Activated CD8-positive, alpha-beta memory T cell treated with anti-CD3 and anti-CD28 coated beads for 48 hours (primary cell): ENCODE measurements around the gene PCDHA1.

ENCODE experiments used
- DNase-seq, 3 experiments: peaks; one replicate each; pipeline ENCODE4 v3.0.0-alpha.2; 2020; ENCODE audit warnings: low read depth in 2 of 3, low spot score in 2 of 3

The PCDHA1 gene

GRCh38 chr5:140986117-140986521, 200.2 kb downstream of the PCDHA1 start:
- DNase-seq = no peak

GRCh38 chr5:140988100-140988499, 202.2 kb downstream of the PCDHA1 start:
- no peak for DNase-seq

GRCh38 chr5:140988608-140989007, 202.7 kb downstream of the PCDHA1 start:
- DNase-seq = no peak

GRCh38 chr5:140989254-140990020, 203.5 kb downstream of the PCDHA1 start:
- DNase-seq = no peak

- no peak for DNase-seq
These were observed 206.9 kb downstream of the PCDHA1 start for GRCh38 chr5:140992828-140993227.

GRCh38 chr5:140996060-140996459, 210.1 kb downstream of the PCDHA1 start:
- no peak for DNase-seq

GRCh38 chr5:140998921-140999410, 213.0 kb downstream of the PCDHA1 start:
- no peak for DNase-seq

- no peak for DNase-seq
These were observed 215.5 kb downstream of the PCDHA1 start for GRCh38 chr5:141001446-141001843.

- no peak for DNase-seq
These were observed 216.1 kb downstream of the PCDHA1 start for GRCh38 chr5:141001844-141002604.

GRCh38 chr5:141002605-141002965, 216.6 kb downstream of the PCDHA1 start:
- no peak for DNase-seq

- DNase-seq = no peak
These were observed 217.1 kb downstream of the PCDHA1 start for GRCh38 chr5:141003031-141003430.

GRCh38 chr5:141003791-141004611, 218.1 kb downstream of the PCDHA1 start:
- no peak for DNase-seq

GRCh38 chr5:141007791-141008190, 221.9 kb downstream of the PCDHA1 start:
- DNase-seq = no peak

GRCh38 chr5:141010047-141010793, 224.3 kb downstream of the PCDHA1 start:
- DNase-seq = no peak

- no peak for DNase-seq
These were observed 232.0 kb downstream of the PCDHA1 start for GRCh38 chr5:141017943-141018342.

GRCh38 chr5:141022384-141022783, 236.4 kb downstream of the PCDHA1 start:
- no peak for DNase-seq

GRCh38 chr5:141031006-141031405, 245.1 kb downstream of the PCDHA1 start:
- DNase-seq = no peak

- DNase-seq = no peak
These were observed 246.7 kb downstream of the PCDHA1 start for GRCh38 chr5:141032626-141033025.

GRCh38 chr5:141039061-141039460, 253.1 kb downstream of the PCDHA1 start:
- no peak for DNase-seq

- no peak for DNase-seq
These were observed 253.6 kb downstream of the PCDHA1 start for GRCh38 chr5:141039517-141039916.
